Hepatocyte (in vitro differentiated cells): ENCODE data around the gene PPP3CA. TPM values are rescaled to one million over a fixed set of nuclear protein-coding genes. Genes with fewer than 3 reads are reported as not detected.

ENCODE experiments used
- DNase-seq: peaks from one replicate; pipeline ENCODE4 v3.0.0-alpha.2; 2016; ENCODE audit warnings: low spot score
- H2AFZ ChIP-seq: fragments of 200-600 bp; sonication (generic); 2 replicates; pipeline ENCODE4 v1.6.0; 2016; ENCODE audit warnings: antibody characterized with exemption, mild to moderate bottlenecking
- H3K27ac ChIP-seq: fragments of 200-600 bp; sonication (generic); 2 replicates; pipeline ENCODE4 v1.5.1; 2016; ENCODE audit warnings: mild to moderate bottlenecking
- H3K27me3 ChIP-seq: fragments of 200-600 bp; sonication (generic); 2 replicates; pipeline ENCODE4 v1.6.1; 2016
- H3K36me3 ChIP-seq: fragments of 200-600 bp; sonication (generic); replicated peaks from 2 replicates; pipeline ENCODE4 v1.5.1; 2016; ENCODE audit warnings: low read depth; ENCODE audit not compliant: insufficient read depth
- H3K4me1 ChIP-seq: fragments of 200-600 bp; sonication (generic); 2 replicates; pipeline ENCODE4 v1.5.1; 2016; ENCODE audit warnings: mild to moderate bottlenecking, moderate library complexity; ENCODE audit not compliant: insufficient read depth
- H3K4me2 ChIP-seq: fragments of 200-600 bp; sonication (generic); 2 replicates; pipeline ENCODE4 v1.6.0; 2016
- H3K4me3 ChIP-seq: fragments of 200-600 bp; sonication (generic); 2 replicates; pipeline ENCODE4 v1.5.1; 2016; ENCODE audit warnings: mild to moderate bottlenecking
- H3K79me2 ChIP-seq: fragments of 200-600 bp; sonication (generic); 2 replicates; pipeline ENCODE4 v1.6.0; 2017; ENCODE audit warnings: mild to moderate bottlenecking
- H3K9me2 ChIP-seq: fragments of 200-600 bp; sonication (generic); replicated peaks from 2 replicates; pipeline ENCODE4 v1.6.0; 2017; ENCODE audit warnings: mild to moderate bottlenecking; ENCODE audit not compliant: insufficient read depth
- H3K9me3 ChIP-seq: fragments of 200-600 bp; sonication (generic); 2 replicates; pipeline ENCODE4 v1.5.1; 2016; ENCODE audit warnings: low read depth, mild to moderate bottlenecking
- H4K20me1 ChIP-seq: fragments of 200-600 bp; sonication (generic); 2 replicates; pipeline ENCODE4 v1.6.0; 2016; ENCODE audit warnings: mild to moderate bottlenecking; ENCODE audit not compliant: insufficient read depth, poor library complexity, severe bottlenecking
- CTCF ChIP-seq: fragments of 200-600 bp; sonication (generic); IDR thresholded peaks from 2 replicates; pipeline ENCODE4 v1.5.1; 2016; ENCODE audit warnings: antibody characterized with exemption, mild to moderate bottlenecking; ENCODE audit not compliant: poor library complexity
- EZH2 ChIP-seq: fragments of 200-600 bp; sonication (generic); IDR thresholded peaks from 2 replicates; pipeline ENCODE4 v1.6.1; 2016; ENCODE audit warnings: antibody characterized with exemption, mild to moderate bottlenecking, borderline replicate concordance
- EZH2phosphoT487 ChIP-seq: fragments of 200-600 bp; sonication (generic); IDR thresholded peaks from one replicate; pipeline ENCODE4 v1.6.1; 2018; ENCODE audit warnings: antibody characterized with exemption, mild to moderate bottlenecking, low read depth, moderate library complexity; ENCODE audit not compliant: unreplicated experiment, severe bottlenecking
- WGBS: methylation state at CpG from one replicate; pipeline ENCODE4 v1.1.6; 2016; ENCODE audit warnings: low lambda C conversion rate; ENCODE audit errors: missing lambda C conversion rate; 5-methylcytosine and 5-hydroxymethylcytosine counted together
- polyA plus RNA-seq: library from polyadenylated mRNA; unstranded; fragments of >200 nt; fragmentation: Nextera tagmentation; extraction: Ambion mirVana; gene quantifications from 2 replicates; pipeline ENCODE4 v1.2.1, GENCODE V29; 2016
- total RNA-seq: library from RNA; depleted of rRNA; stranded (reverse); fragments of >200 nt; gene quantifications from 2 replicates; pipeline ENCODE4 v1.2.3, GENCODE V29; 2014

PPP3CA gene
- total and polyA plus RNA-seq, 2 experiments from 2014 or later, result 12.9 to 49.5 TPM

- DNase-seq, result no peak
- Histone ChIP-seq H3K9me3 (no peaks in the 10 kb centered on the region), H3K27ac (no peak overlapping the region), H3K4me1 (no peaks in the 10 kb centered on the region), H3K27me3 (no peaks in the 10 kb centered on the region), H3K79me2 (no peaks in the 10 kb centered on the region), H3K4me2 (no peak overlapping the region), H3K9me2 (no peaks in the 10 kb centered on the region), H3K36me3 (no peaks in the 10 kb centered on the region), H4K20me1 (no peaks in the 10 kb centered on the region), H2AFZ (no peak overlapping the region), H3K4me3 (no peak overlapping the region)
- 90% methylated on average over 3 of the region's 3 CpGs for WGBS
- no peak for TF ChIP-seq EZH2phosphoT487
- TF ChIP-seq EZH2, result no peak
- no peak for TF ChIP-seq CTCF
Measured at GRCh38 chr4:101037249-101037648, 310.1 kb downstream of the PPP3CA start.

- DNase-seq, result no peak
- H3K4me3 ChIP-seq, result no peak overlapping the region
- H3K9me2 ChIP-seq, result no peaks in the 10 kb centered on the region
- no peak for TF ChIP-seq EZH2phosphoT487
- TF ChIP-seq CTCF, result no peak
- no peak for TF ChIP-seq EZH2
- no peak overlapping the region for H2AFZ ChIP-seq
- no peaks in the 10 kb centered on the region for H3K4me1 ChIP-seq
- H3K79me2 ChIP-seq, result no peaks in the 10 kb centered on the region
- no peaks in the 10 kb centered on the region for H3K36me3 ChIP-seq
- no peak overlapping the region for H3K4me2 ChIP-seq
- H3K9me3 ChIP-seq, result no peaks in the 10 kb centered on the region
- H4K20me1 ChIP-seq, result no peaks in the 10 kb centered on the region
- no peaks in the 10 kb centered on the region for H3K27me3 ChIP-seq
- H3K27ac ChIP-seq, result no peak overlapping the region
- WGBS, result 82% methylated on average over 2 of the region's 2 CpGs
Measured at GRCh38 chr4:101035487-101035886, 311.8 kb downstream of the PPP3CA start.

GRCh38 chr4:101033986-101034385 is 313.3 kb downstream of the PPP3CA start:
- Histone ChIP-seq H3K36me3 (no peaks in the 10 kb centered on the region), H3K27me3 (no peaks in the 10 kb centered on the region), H3K9me2 (no peaks in the 10 kb centered on the region), H3K79me2 (no peaks in the 10 kb centered on the region), H3K27ac (no peak overlapping the region), H2AFZ (no peak overlapping the region), H3K4me3 (no peak overlapping the region), H3K4me2 (no peak overlapping the region), H3K9me3 (no peaks in the 10 kb centered on the region), H3K4me1 (no peaks in the 10 kb centered on the region), H4K20me1 (no peaks in the 10 kb centered on the region)
- 95% methylated on average over 3 of the region's 3 CpGs for WGBS
- TF ChIP-seq CTCF (no peak), EZH2phosphoT487 (no peak), EZH2 (no peak)
- no peak for DNase-seq

GRCh38 chr4:101032541-101032940 is 314.8 kb downstream of the PPP3CA start:
- H3K4me1 ChIP-seq, result no peaks in the 10 kb centered on the region
- no peak overlapping the region for H2AFZ ChIP-seq
- DNase-seq, result no peak
- no peak overlapping the region for H3K4me3 ChIP-seq
- 79% methylated on average over 3 of the region's 3 CpGs for WGBS
- no peaks in the 10 kb centered on the region for H3K9me3 ChIP-seq
- H3K79me2 ChIP-seq, result no peaks in the 10 kb centered on the region
- no peak for TF ChIP-seq CTCF
- no peak for TF ChIP-seq EZH2phosphoT487
- no peak for TF ChIP-seq EZH2
- no peaks in the 10 kb centered on the region for H4K20me1 ChIP-seq
- H3K4me2 ChIP-seq, result no peak overlapping the region
- no peaks in the 10 kb centered on the region for H3K9me2 ChIP-seq
- H3K27ac ChIP-seq, result no peak overlapping the region
- no peaks in the 10 kb centered on the region for H3K36me3 ChIP-seq
- no peaks in the 10 kb centered on the region for H3K27me3 ChIP-seq
